GM21423 (cell line): ENCODE results near the gene RIPOR3.
"Not testable (repeated sequence)": the region's sequence is repeated elsewhere in the genome, so short reads cannot be mapped to it uniquely, and the experiment has no call there.

Experiments used
- ATAC-seq: cut with Tn5 transposase; IDR thresholded peaks from one replicate; pipeline ENCODE4 v1.9.1; 2021; ENCODE audit warnings: mild to moderate bottlenecking, moderate library complexity; ENCODE audit not compliant: unreplicated experiment

RIPOR3 gene

DNA sequence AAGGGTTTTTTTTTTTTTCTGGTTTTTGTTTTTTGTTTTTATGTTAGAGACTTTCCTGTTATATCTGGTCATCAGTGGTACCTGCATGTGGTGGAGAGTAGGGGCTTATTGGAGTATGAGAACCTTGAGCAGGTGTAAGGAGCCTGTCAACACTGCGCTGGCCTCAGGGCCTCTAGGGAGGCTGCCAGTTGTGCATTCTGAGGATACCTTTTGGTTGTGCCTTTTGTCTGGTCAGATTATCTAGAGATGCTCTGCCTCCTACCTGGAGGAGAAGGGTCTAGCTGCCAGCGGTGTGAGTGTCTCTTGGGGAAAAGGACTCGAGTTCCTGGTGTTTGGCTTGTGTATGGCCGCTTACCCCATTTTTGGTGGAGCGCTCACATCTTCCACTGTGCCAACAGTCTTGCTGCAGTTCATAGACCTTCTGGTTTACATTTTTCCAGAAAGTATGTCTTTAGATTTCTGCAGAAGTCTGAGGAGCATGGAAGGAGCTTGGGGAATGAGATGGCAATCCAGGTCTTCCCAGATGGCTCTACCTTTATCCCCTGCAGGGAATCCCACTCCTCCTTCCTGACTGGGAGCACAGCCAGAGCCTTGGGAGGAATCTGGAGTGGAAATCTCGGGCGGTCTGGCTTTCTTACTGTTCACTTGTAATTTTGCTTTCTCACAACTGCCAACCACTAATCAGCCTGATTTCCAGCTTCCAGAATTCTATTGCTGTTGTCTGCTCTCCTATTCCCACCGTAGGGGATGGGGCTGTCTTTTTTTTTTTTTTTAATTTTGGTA is 131.3 kb downstream of the RIPOR3 start:
- no peak for ATAC-seq

- ATAC-seq, result no peak
Measured at GRCh38 chr20:50559149-50559548, 132.2 kb downstream of the RIPOR3 start.

DNA sequence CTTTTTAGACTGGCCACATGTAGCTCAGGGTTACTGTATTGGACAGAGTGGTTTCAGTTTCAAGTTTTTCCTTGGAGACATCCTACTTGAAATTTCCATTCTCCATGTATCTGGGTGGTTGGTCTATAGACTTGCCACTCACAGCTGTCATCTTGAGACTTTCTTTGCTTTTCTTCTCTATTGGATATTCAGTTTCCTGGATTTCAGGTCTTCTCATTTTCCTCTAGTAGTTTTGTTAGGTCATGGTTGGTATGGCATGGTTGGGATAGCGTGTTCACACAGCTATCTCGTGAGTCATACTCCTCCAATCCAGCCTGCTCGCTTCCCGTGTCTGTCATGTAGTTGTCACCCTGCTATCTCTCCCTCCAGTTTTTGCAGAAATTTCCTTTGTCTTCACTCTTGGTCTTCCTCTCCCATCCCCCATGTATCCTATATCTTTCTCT is 132.8 kb downstream of the RIPOR3 start:
- no peak for ATAC-seq

DNA sequence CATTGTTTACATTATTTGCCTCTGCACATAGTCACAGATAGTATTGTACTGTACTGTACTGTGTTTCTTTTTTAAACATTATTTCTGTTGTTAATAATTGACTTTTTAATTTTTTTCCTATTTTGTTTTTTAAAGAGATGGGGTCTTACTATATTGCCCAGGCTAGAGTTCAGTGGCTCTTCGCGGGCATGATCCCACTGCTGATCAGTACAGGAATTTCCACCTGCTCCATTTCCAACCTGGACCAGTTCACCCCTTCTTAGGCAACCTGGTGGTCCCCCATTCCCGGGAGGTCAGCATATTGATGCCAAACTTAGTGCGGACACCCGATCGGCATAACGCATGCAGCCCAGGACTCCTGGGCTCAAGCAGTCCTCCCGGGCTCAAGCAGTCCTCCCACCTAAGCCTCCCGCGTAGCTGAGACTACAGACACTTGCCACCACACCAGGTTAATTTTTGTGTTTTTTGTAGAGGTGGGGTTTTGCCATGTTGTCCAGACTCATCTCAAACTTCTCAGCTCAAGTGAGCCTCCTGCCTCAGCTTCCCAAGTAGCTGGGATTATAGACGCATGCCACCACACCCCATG is 133.7 kb downstream of the RIPOR3 start:
- ATAC-seq, result no peak

GRCh38 chr20:50555662-50556061 is 135.7 kb downstream of the RIPOR3 start:
- no peak for ATAC-seq

DNA sequence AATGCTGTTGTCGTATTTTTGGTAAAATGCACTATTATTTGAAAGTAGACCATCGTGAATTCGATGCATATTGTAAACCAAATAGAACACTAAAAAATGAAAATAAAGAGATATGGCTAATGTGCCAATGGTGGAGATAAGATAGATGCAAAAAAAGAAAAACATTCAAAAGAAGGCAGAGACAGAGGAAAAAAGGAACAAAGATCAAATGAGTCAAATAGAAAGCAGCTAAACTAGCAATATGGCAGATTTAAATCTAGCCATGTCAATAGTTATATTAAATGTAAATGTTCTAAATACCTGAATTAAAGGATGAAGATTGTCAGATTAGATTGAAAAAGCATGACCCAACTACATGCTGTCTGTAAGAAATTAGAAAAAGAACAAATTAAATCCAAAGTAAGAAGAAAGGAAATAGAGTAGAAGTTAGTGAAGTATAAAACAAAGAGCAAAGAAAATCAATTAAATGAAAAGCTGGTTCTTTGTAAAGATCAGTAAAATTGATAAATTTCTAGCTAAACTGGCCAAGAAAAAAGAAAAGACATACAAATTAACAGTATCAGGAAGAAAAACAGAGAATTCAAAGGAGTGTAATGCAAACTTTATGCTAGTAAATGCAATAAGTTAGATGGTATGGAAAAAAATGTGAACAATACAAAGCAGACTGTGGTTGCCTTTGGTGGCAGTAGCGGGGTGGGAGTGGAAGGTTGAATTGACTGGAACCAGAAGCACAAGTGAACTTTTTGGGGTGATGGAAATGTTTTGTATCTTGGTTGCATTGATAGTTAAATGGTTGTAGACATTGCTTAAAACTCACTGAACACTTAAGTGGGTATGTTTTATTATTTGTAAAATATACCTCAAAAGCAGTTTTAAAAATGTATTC is 136.4 kb downstream of the RIPOR3 start:
- ATAC-seq, result no peak

DNA sequence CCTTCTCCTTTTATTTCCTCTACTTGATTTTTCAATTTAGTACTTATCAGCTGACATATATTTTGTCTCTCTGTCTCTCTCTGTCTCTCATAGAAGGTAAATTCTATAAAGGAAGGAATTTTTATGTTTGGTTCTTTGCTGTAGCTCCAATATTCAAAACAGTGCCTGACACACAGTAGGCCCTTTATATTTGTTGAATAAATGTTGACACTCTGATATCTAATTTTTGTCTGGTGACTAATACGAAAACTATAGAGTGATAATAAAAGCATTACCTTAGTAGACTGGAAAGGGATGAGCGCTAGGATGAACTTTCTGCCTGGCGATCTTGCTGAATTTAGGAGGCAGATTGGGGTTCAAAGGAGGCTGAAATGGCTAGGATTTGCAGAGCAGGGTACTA is 138.4 kb downstream of the RIPOR3 start:
- ATAC-seq, result no peak

- no peak for ATAC-seq
Measured at GRCh38 chr20:50551288-50551687, 140.1 kb downstream of the RIPOR3 start.

- no peak for ATAC-seq
Measured at GRCh38 chr20:50550531-50550930, 140.8 kb downstream of the RIPOR3 start.

DNA sequence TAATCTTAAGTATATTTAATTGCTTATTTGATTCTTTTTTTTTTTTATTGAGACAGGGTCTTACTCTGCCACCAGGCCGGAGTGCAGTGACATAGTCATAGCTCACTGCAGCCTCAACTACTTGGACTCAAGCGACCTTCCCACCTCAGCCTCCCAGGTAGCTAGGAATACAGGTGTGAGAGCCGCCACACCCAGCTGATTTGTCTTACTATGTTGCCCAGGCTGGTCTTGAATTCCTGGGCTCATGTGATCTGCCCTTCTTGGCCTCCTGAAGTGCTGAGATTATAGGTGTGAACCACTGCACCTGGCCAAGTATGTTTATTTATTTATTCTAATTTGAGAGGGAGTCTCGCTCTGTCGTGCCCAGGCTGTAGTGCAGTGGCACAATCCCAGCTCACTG is 142.9 kb downstream of the RIPOR3 start:
- ATAC-seq, result no peak

GRCh38 chr20:50547964-50548363 is 143.4 kb downstream of the RIPOR3 start:
- ATAC-seq, result no peak

GRCh38 chr20:50546729-50547314 is 144.5 kb downstream of the RIPOR3 start:
- no peak for ATAC-seq

GRCh38 chr20:50545126-50545525 is 146.2 kb downstream of the RIPOR3 start:
- no peak for ATAC-seq

DNA sequence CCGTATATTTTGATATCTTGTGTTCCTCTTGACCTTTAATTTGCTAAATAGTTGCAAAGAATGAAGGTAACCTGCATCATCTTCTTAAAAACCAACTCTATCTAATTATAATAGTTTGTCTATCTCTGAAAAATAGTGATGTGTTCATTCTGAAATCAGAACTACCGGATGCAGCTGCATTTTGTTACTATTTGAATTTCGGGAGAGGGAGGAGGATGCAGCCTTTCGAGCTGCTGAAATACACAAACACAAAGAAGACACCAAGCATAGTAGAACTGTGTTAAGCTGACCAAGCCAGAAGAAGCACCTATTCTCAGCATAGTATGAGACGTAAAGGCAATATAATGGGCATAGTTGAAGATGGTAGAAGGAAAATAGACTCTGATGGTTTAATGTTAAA is 148.0 kb downstream of the RIPOR3 start:
- no peak for ATAC-seq

DNA sequence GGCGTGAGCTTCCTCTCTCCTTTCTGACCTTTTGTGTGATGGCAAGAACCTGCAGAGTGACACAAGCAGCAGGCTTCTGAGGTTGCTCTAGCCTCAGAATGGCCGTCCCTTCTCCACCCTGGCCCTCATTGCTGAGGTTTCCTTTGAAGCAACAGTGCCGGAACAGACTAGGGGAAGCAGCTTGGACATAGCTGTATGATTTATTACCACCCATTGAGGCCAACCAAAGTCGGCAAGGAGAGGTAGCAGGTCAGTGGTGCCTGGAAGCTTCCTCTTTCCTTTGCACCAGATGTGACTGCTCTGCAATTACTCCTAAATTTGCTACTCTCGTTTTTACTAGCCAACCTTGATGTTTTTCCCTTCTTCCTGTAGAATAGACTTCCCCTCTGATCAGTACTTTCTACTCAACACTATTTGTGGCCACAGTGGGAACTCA is 149.7 kb downstream of the RIPOR3 start:
- peak; percentile 58 for ATAC-seq

DNA sequence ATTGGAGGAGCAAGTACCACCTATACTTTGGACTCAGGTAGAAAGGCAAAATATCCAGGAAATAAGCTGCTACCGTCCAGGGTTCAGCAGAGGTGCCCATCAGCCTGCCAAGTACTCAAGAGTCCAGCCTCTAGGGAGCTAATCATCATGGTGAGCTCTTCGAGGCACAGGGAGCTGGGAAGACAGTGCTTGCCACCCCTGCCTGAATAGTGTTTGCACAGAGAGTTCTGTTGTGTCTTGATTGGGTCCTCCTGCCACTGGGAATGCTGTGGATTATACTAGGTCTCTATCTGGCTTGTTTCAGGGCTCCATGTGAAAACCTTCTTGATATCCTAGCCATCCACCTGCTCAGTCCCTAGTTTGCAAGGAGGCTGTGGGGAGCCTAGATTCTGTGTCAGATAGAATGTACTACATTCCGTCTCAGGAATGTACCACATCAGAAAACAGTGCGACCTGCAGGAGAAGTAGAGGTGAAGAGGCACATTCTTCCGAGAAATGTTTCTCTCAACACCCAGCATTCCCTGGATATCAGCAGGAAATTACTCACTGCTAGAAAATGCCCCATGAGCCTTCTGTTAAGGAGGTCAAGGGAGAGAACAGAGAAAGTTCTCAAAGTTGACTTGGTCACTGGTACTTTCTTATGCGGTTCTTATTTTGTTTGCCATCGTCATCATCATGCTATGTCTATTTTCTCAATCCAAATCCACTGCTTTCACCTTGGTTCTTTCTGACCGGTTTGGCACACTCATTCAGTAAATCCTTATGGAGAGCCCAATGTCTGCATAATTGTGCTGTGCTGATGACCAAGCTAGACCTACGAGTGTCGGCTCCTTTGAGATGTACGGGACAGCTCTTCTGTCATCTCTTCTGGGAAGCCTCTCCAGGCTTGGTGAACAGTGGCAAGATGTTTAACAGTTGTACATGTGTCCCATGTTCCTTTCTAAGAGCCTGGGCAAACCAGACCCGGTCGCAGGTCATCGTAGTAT is 150.4 kb downstream of the RIPOR3 start:
- peak; percentile 8 for ATAC-seq

DNA sequence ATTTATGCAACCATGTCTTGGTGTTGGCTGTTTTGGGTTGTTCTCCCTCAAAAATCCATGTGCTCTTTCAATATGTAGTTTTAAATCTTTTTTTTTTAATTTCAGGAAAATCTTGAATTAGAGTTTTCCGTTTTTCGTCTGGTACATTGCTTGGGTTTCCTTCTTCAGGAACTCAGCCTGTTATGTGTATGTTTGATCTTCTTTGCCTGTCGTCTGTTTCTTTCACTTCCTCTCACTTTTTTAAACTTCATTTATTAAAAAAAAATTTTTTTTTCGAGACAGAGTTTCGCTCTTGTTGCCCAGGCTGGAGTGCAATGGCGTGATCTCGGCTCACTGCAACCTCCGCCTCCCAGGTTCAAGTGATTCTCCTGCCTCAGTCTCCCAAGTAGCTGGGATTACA is 151.5 kb downstream of the RIPOR3 start:
- not testable (repeated sequence) for ATAC-seq

GRCh38 chr20:50538276-50538675 is 153.1 kb downstream of the RIPOR3 start:
- no peak for ATAC-seq

DNA sequence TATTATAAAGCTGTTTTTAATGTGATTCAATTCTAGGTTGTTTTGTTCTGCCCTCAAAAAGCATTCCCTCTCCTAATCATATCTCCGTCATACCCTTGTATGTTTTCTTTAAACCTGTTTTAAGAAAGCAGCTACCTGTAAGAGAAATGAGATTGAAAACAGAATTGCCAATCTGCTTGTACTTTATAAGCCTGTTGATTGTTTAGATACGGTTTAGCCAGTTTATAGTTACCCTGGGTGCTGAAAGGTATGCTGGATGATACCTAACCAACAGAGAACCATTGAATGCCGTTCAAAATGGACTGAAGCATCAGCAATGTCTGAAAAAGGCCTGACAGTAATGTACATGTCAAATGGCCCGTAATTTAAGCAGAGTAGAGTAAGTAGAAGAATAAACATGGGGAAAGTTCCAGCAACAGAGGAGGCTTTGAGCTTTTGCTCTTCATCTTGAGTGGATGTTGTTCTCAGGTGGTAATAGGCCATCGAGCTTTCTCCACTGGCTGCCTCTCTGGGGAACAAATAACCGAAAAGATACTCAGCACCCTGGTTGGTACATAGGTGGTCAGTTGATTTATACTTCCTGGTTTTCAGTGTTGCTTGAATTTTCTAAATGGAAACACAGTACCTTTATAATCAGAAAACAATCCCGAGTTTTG is 153.7 kb downstream of the RIPOR3 start:
- no peak for ATAC-seq
